Eye (tissue), 1 donor: ENCODE data around the gene FAM32A.

Experiments used
- DNase-seq: peaks from one replicate; pipeline ENCODE4 v3.0.0-alpha.2; 2015

FAM32A gene

GRCh38 chr19:16226184-16226591 lies 41.0 kb downstream of the FAM32A start:
- no peak for DNase-seq

- no peak for DNase-seq
Measured at GRCh38 chr19:16226878-16227836, 41.9 kb downstream of the FAM32A start.

GRCh38 chr19:16227837-16228636 lies 42.8 kb downstream of the FAM32A start:
- DNase-seq: no peak

GRCh38 chr19:16228637-16229321 lies 43.6 kb downstream of the FAM32A start:
- no peak for DNase-seq

GRCh38 chr19:16229322-16229641 lies 44.1 kb downstream of the FAM32A start:
- DNase-seq: no peak

GRCh38 chr19:16232127-16232526 lies 46.9 kb downstream of the FAM32A start:
- DNase-seq: no peak

GRCh38 chr19:16232568-16232967 lies 47.4 kb downstream of the FAM32A start:
- DNase-seq: no peak

GRCh38 chr19:16233081-16233776 lies 48.0 kb downstream of the FAM32A start:
- DNase-seq: no peak

- DNase-seq: no peak
Measured at GRCh38 chr19:16233836-16234551, 48.8 kb downstream of the FAM32A start.

- no peak for DNase-seq
Measured at GRCh38 chr19:16234552-16235445, 49.6 kb downstream of the FAM32A start.

GRCh38 chr19:16235811-16236652 lies 50.8 kb downstream of the FAM32A start:
- no peak for DNase-seq
